ENCODE results near the gene ADAM12.
"Not testable (repeated sequence)": the region's sequence is repeated elsewhere in the genome, so short reads cannot be mapped to it uniquely, and the experiment has no call there.

The ADAM12 gene

GRCh38 chr10:126049759-126050700 is 338.2 kb downstream of the ADAM12 start:
- no peak for FAIRE-seq
- no peak for DNase-seq (ENCODE audit: extremely low spot score, insufficient read length, low read depth)

GRCh38 chr10:126047749-126048148 is 340.5 kb downstream of the ADAM12 start:
- DNase-seq (ENCODE audit: extremely low spot score, insufficient read length, low read depth); FAIRE-seq: not testable (repeated sequence)

- FAIRE-seq: no peak
- no peak for DNase-seq (ENCODE audit: extremely low spot score, insufficient read length, low read depth)
These were observed 341.4 kb downstream of the ADAM12 start for GRCh38 chr10:126046831-126047230.

GRCh38 chr10:126045861-126046260 is 342.4 kb downstream of the ADAM12 start:
- no peak for FAIRE-seq
- DNase-seq (ENCODE audit: extremely low spot score, insufficient read length, low read depth): no peak

- DNase-seq (ENCODE audit: extremely low spot score, insufficient read length, low read depth): no peak
- no peak for FAIRE-seq
These were observed 344.9 kb downstream of the ADAM12 start for GRCh38 chr10:126043389-126043788.

GRCh38 chr10:126042906-126043305 is 345.4 kb downstream of the ADAM12 start:
- DNase-seq (ENCODE audit: extremely low spot score, insufficient read length, low read depth) (no peak), FAIRE-seq (no peak)

- no peak for DNase-seq (ENCODE audit: extremely low spot score, insufficient read length, low read depth)
These were observed 345.9 kb downstream of the ADAM12 start for GRCh38 chr10:126042354-126042753.

GRCh38 chr10:126041804-126042231 is 346.5 kb downstream of the ADAM12 start:
- DNase-seq (ENCODE audit: extremely low spot score, insufficient read length, low read depth) (peak; percentile 79), FAIRE-seq (peak; percentile 97)

More at GRCh38 chr10:126042354-126042753, 345.9 kb downstream of the ADAM12 start:
- FAIRE-seq: no peak

GRCh38 chr10:126041117-126041516 is 347.2 kb downstream of the ADAM12 start:
- no peak for FAIRE-seq
- no peak for DNase-seq (ENCODE audit: extremely low spot score, insufficient read length, low read depth)

GRCh38 chr10:126037946-126038345 is 350.3 kb downstream of the ADAM12 start:
- FAIRE-seq: no peak

GRCh38 chr10:126036515-126036914 is 351.8 kb downstream of the ADAM12 start:
- FAIRE-seq (no peak), DNase-seq (ENCODE audit: extremely low spot score, insufficient read length, low read depth) (no peak)

More at GRCh38 chr10:126037946-126038345, 350.3 kb downstream of the ADAM12 start:
- no peak for DNase-seq (ENCODE audit: extremely low spot score, insufficient read length, low read depth)

GRCh38 chr10:126034586-126034985 is 353.7 kb downstream of the ADAM12 start:
- DNase-seq (ENCODE audit: extremely low spot score, insufficient read length, low read depth) (no peak), FAIRE-seq (no peak)

- FAIRE-seq (no peak), DNase-seq (ENCODE audit: extremely low spot score, insufficient read length, low read depth) (no peak)
These were observed 358.3 kb downstream of the ADAM12 start for GRCh38 chr10:126029999-126030398.

GRCh38 chr10:126027692-126028091 is 360.6 kb downstream of the ADAM12 start:
- no peak for FAIRE-seq

GRCh38 chr10:126022841-126023240 is 365.4 kb downstream of the ADAM12 start:
- no peak for DNase-seq (ENCODE audit: extremely low spot score, insufficient read length, low read depth)
- no peak for FAIRE-seq

More at GRCh38 chr10:126027692-126028091, 360.6 kb downstream of the ADAM12 start:
- no peak for DNase-seq (ENCODE audit: extremely low spot score, insufficient read length, low read depth)

GRCh38 chr10:126021833-126022500 is 366.3 kb downstream of the ADAM12 start:
- DNase-seq (ENCODE audit: extremely low spot score, insufficient read length, low read depth) (no peak), FAIRE-seq (no peak)

GRCh38 chr10:126017961-126018560 is 370.2 kb downstream of the ADAM12 start:
- no peak for DNase-seq (ENCODE audit: extremely low spot score, insufficient read length, low read depth)
- no peak for FAIRE-seq

- no peak for FAIRE-seq
These were observed 371.4 kb downstream of the ADAM12 start for GRCh38 chr10:126016882-126017281.

GRCh38 chr10:126016156-126016805 is 372.0 kb downstream of the ADAM12 start:
- FAIRE-seq: no peak

More at GRCh38 chr10:126016882-126017281, 371.4 kb downstream of the ADAM12 start:
- DNase-seq (ENCODE audit: extremely low spot score, insufficient read length, low read depth): no peak

GRCh38 chr10:126015413-126015812 is 372.9 kb downstream of the ADAM12 start:
- FAIRE-seq (no peak), DNase-seq (ENCODE audit: extremely low spot score, insufficient read length, low read depth) (no peak)

More at GRCh38 chr10:126016156-126016805, 372.0 kb downstream of the ADAM12 start:
- no peak for DNase-seq (ENCODE audit: extremely low spot score, insufficient read length, low read depth)

All from GM18507 (cell line).